ENCODE measurements around the gene SHROOM1. TPM values are rescaled to one million over a fixed set of nuclear protein-coding genes. Genes with fewer than 3 reads are reported as not detected.

SHROOM1 gene
- total RNA-seq, 1 experiment from 2014 or later, result 24.5 TPM

GRCh38 chr5:132849347-132849746 is 18.9 kb upstream of the SHROOM1 start:
- Mint-ChIP-seq H3K36me3 (ENCODE audit: insufficient read depth, unreplicated experiment) (no peaks in the 10 kb centered on the region), H3K27ac (ENCODE audit: unreplicated experiment) (no peak overlapping the region), H3K4me3 (ENCODE audit: low read depth, unreplicated experiment) (no peak overlapping the region), H3K27me3 (ENCODE audit: unreplicated experiment) (no peaks in the 10 kb centered on the region), H3K4me1 (ENCODE audit: low read depth, unreplicated experiment) (peaks cover 13% of the 10 kb centered on the region), H3K9me3 (ENCODE audit: low read depth, unreplicated experiment) (no peaks in the 10 kb centered on the region)
- CTCF ChIA-PET, result interaction anchor here (0.5 to 0.8 kb wide), 2 partner anchors 8 to 295 kb away, joined by 3 to 5 read pairs; no protein-coding TSS in a partner anchor
- no peak for TF ChIP-seq CTCF (IDR thresholded peaks at IDR 0.05; ENCODE audit: unreplicated experiment)
- no TSS peak for BruUV-seq (replicated peaks)
- DNase-seq, result no peak
- intact Hi-C loops (cut with micrococcal nuclease; ENCODE audit: unreplicated experiment), result no loop called here

- Mint-ChIP-seq H3K27me3 (ENCODE audit: unreplicated experiment) (no peaks in the 10 kb centered on the region), H3K4me1 (ENCODE audit: low read depth, unreplicated experiment) (peaks cover 13% of the 10 kb centered on the region), H3K36me3 (ENCODE audit: insufficient read depth, unreplicated experiment) (no peaks in the 10 kb centered on the region), H3K27ac (ENCODE audit: unreplicated experiment) (no peak overlapping the region), H3K9me3 (ENCODE audit: low read depth, unreplicated experiment) (no peaks in the 10 kb centered on the region), H3K4me3 (ENCODE audit: low read depth, unreplicated experiment) (no peak overlapping the region)
- no peak for DNase-seq
- intact Hi-C loops (cut with micrococcal nuclease; ENCODE audit: unreplicated experiment), result no loop called here
- no peak for TF ChIP-seq CTCF (IDR thresholded peaks at IDR 0.05; ENCODE audit: unreplicated experiment)
- CTCF ChIA-PET, result interaction anchor here (0.9 kb wide), 1 partner anchor 13 kb away, joined by 4 read pairs; no protein-coding TSS in a partner anchor
- BruUV-seq (replicated peaks), result no TSS peak
Observed at GRCh38 chr5:132848270-132848669, 17.8 kb upstream of the SHROOM1 start.

- CTCF ChIA-PET, result interaction anchor here (0.6 kb wide), 1 partner anchor 119 kb away, joined by 3 read pairs; no protein-coding TSS in a partner anchor
- BruUV-seq (replicated peaks), result no TSS peak
- intact Hi-C loops (cut with micrococcal nuclease; ENCODE audit: unreplicated experiment), result no loop called here
- H3K4me3 Mint-ChIP-seq (ENCODE audit: low read depth, unreplicated experiment), result no peak overlapping the region
- H3K9me3 Mint-ChIP-seq (ENCODE audit: low read depth, unreplicated experiment), result no peaks in the 10 kb centered on the region
- no peak for TF ChIP-seq CTCF (IDR thresholded peaks at IDR 0.05; ENCODE audit: unreplicated experiment)
- no peaks in the 10 kb centered on the region for H3K27me3 Mint-ChIP-seq (ENCODE audit: unreplicated experiment)
- H3K4me1 Mint-ChIP-seq (ENCODE audit: low read depth, unreplicated experiment), result peaks cover 29% of the 10 kb centered on the region
- DNase-seq, result no peak
- H3K27ac Mint-ChIP-seq (ENCODE audit: unreplicated experiment), result no peak overlapping the region
- H3K36me3 Mint-ChIP-seq (ENCODE audit: insufficient read depth, unreplicated experiment), result no peaks in the 10 kb centered on the region
Observed at GRCh38 chr5:132841305-132841704, 10.9 kb upstream of the SHROOM1 start.

- BruUV-seq (replicated peaks), result no TSS peak
- DNase-seq, result no peak
- no peaks in the 10 kb centered on the region for H3K36me3 Mint-ChIP-seq (ENCODE audit: insufficient read depth, unreplicated experiment)
- no peak overlapping the region for H3K4me3 Mint-ChIP-seq (ENCODE audit: low read depth, unreplicated experiment)
- CTCF ChIA-PET, result interaction anchor here (0.6 kb wide), 1 partner anchor 119 kb away, joined by 3 read pairs; no protein-coding TSS in a partner anchor
- no peaks in the 10 kb centered on the region for H3K9me3 Mint-ChIP-seq (ENCODE audit: low read depth, unreplicated experiment)
- no peak for TF ChIP-seq CTCF (IDR thresholded peaks at IDR 0.05; ENCODE audit: unreplicated experiment)
- intact Hi-C loops (cut with micrococcal nuclease; ENCODE audit: unreplicated experiment), result no loop called here
- H3K4me1 Mint-ChIP-seq (ENCODE audit: low read depth, unreplicated experiment), result peaks cover 29% of the 10 kb centered on the region
- H3K27ac Mint-ChIP-seq (ENCODE audit: unreplicated experiment), result no peak overlapping the region
- no peaks in the 10 kb centered on the region for H3K27me3 Mint-ChIP-seq (ENCODE audit: unreplicated experiment)
Observed at GRCh38 chr5:132840896-132841295, 10.4 kb upstream of the SHROOM1 start.

Data from Calu3 (cell line).